ENCODE data around the gene LPAR5. TPM values are rescaled to one million over a fixed set of nuclear protein-coding genes. Genes with fewer than 3 reads are reported as not detected.

Gene LPAR5
- total and polyA plus RNA-seq, 7 donors: 0.27 to 16.5 (median 1.5) TPM

- DNase-seq: peak; percentile 94
- H3K9me3 ChIP-seq: no peaks in the 10 kb centered on the region
- intact Hi-C loops (cut with DNase I): loop anchor here (5.0 kb wide), 1 partner anchor 154 kb away; the partner anchor contains the start of gene PTMS
- no peak for TF ChIP-seq CTCF (IDR thresholded peaks at IDR 0.05)
- peak in 1 of 4 donors; percentile 46 for TF ChIP-seq POLR2AphosphoS5 (IDR thresholded peaks at IDR 0.05)
- 2 to 5% methylated on average over 17 of the region's 17 CpGs for WGBS, 2 donors
- H3K4me3 ChIP-seq: peak overlapping the region in 3 of 4 donors; percentile 4 to 25 (median 19)
- peak overlapping the region; percentile 87 to 96 (median 94) for H3K27ac ChIP-seq
- no peaks in the 10 kb centered on the region for H3K36me3 ChIP-seq
- H3K27me3 ChIP-seq: no peaks in the 10 kb centered on the region
- peaks cover 0 to 40% (median 37%) of the 10 kb centered on the region in 4 donors for H3K4me1 ChIP-seq
Observed at GRCh38 chr12:6613015-6613775, 22.6 kb downstream of the LPAR5 start.

- Histone ChIP-seq H3K36me3 (no peaks in the 10 kb centered on the region), H3K27me3 (no peaks in the 10 kb centered on the region), H3K4me3 (peak overlapping the region in 3 of 4 donors; percentile 3 to 25 (median 19)), H3K9me3 (no peaks in the 10 kb centered on the region), H3K4me1 (peaks cover 0 to 46% (median 40%) of the 10 kb centered on the region in 4 donors), H3K27ac (peak overlapping the region; percentile 87 to 96 (median 94))
- no peak for DNase-seq
- no peak for TF ChIP-seq POLR2AphosphoS5 (IDR thresholded peaks at IDR 0.05)
- 13 to 20% methylated on average over 7 of the region's 7 CpGs for WGBS, 2 donors
- intact Hi-C loops (cut with DNase I): loop anchor here (5.0 kb wide), 1 partner anchor 155 kb away; the partner anchor contains the start of gene PTMS
Observed at GRCh38 chr12:6612652-6613014, 23.1 kb downstream of the LPAR5 start.

GRCh38 chr12:6612247-6612646, 23.5 kb downstream of the LPAR5 start:
- Histone ChIP-seq H3K9me3 (no peaks in the 10 kb centered on the region), H3K4me3 (no peak overlapping the region), H3K36me3 (no peaks in the 10 kb centered on the region), H3K4me1 (peaks cover 0 to 47% (median 41%) of the 10 kb centered on the region in 4 donors), H3K27me3 (no peaks in the 10 kb centered on the region), H3K27ac (peak overlapping the region; percentile 87 to 96 (median 94))
- intact Hi-C loops (cut with DNase I): loop anchor here (5.0 kb wide), 1 partner anchor 155 kb away; the partner anchor contains the start of gene PTMS
- 40 to 41% methylated on average over 6 of the region's 6 CpGs for WGBS, 2 donors
- TF ChIP-seq POLR2A (IDR thresholded peaks at IDR 0.05) (no peak), EP300 (IDR thresholded peaks at IDR 0.05) (no peak), POLR2AphosphoS5 (IDR thresholded peaks at IDR 0.05) (no peak), CTCF (IDR thresholded peaks at IDR 0.05) (no peak)
- DNase-seq: no peak

GRCh38 chr12:6608592-6609281, 27.0 kb downstream of the LPAR5 start:
- WGBS, 2 donors: 59 to 62% methylated on average over 8 of the region's 8 CpGs
- Histone ChIP-seq H3K27me3 (no peaks in the 10 kb centered on the region), H3K4me1 (peaks cover 0 to 63% (median 54%) of the 10 kb centered on the region in 4 donors), H3K9me3 (no peaks in the 10 kb centered on the region), H3K36me3 (no peaks in the 10 kb centered on the region), H3K27ac (peak overlapping the region; percentile 92 to 100 (median 98)), H3K4me3 (no peak overlapping the region)
- peak; percentile 81 for DNase-seq
- intact Hi-C loops (cut with DNase I): loop anchor here (5.0 kb wide), 1 partner anchor 41 kb away; the partner anchor contains the start of gene NOP2
- no peak for TF ChIP-seq EP300 (IDR thresholded peaks at IDR 0.05)
- no peak for TF ChIP-seq CTCF (IDR thresholded peaks at IDR 0.05)
- no peak for TF ChIP-seq POLR2AphosphoS5 (IDR thresholded peaks at IDR 0.05)
- TF ChIP-seq POLR2A (IDR thresholded peaks at IDR 0.05): no peak
